NCI-H2227 (cell line): ENCODE measurements around the gene CHTF8.

Experiments
- DNase-seq: peaks from one replicate; lab custom pipeline; 2025; ENCODE audit not compliant: unreplicated experiment; lab: John Stamatoyannopoulos, UW

CHTF8 gene

GRCh38 chr16:69114346-69114975 is 17.9 kb downstream of the CHTF8 start:
- no peak for DNase-seq

GRCh38 chr16:69113216-69113615 is 19.2 kb downstream of the CHTF8 start:
- no peak for DNase-seq

GRCh38 chr16:69112285-69113129 is 19.9 kb downstream of the CHTF8 start:
- peak; percentile 31 for DNase-seq

- DNase-seq, result no peak
Observed at GRCh38 chr16:69111876-69112230, 20.5 kb downstream of the CHTF8 start.

GRCh38 chr16:69111216-69111875 is 21.0 kb downstream of the CHTF8 start:
- DNase-seq, result no peak

- DNase-seq, result no peak
Observed at GRCh38 chr16:69110406-69110805, 22.0 kb downstream of the CHTF8 start.

GRCh38 chr16:69109486-69110270 is 22.7 kb downstream of the CHTF8 start:
- no peak for DNase-seq

GRCh38 chr16:69108905-69109252 is 23.5 kb downstream of the CHTF8 start:
- no peak for DNase-seq

GRCh38 chr16:69108064-69108904 is 24.1 kb downstream of the CHTF8 start:
- peak; percentile 17 for DNase-seq

- peak; percentile 33 for DNase-seq
Observed at GRCh38 chr16:69107316-69107962, 24.9 kb downstream of the CHTF8 start.

GRCh38 chr16:69106491-69107315 is 25.7 kb downstream of the CHTF8 start:
- DNase-seq, result peak; percentile 48

GRCh38 chr16:69105501-69106361 is 26.7 kb downstream of the CHTF8 start, which contains the start of gene HAS3:
Gene HAS3, plus strand, starts transcription at chr16:69105653. Its CDS starts 3,743 bp downstream, at chr16:69109396.
- peak; percentile 76 for DNase-seq

- DNase-seq, result peak; percentile 29
Observed at GRCh38 chr16:69100071-69100691, 32.2 kb downstream of the CHTF8 start.

- no peak for DNase-seq
Observed at GRCh38 chr16:69095193-69095592, 37.2 kb downstream of the CHTF8 start.

- no peak for DNase-seq
Observed at GRCh38 chr16:69094501-69094900, 37.9 kb downstream of the CHTF8 start.

GRCh38 chr16:69093974-69094373 is 38.4 kb downstream of the CHTF8 start:
- DNase-seq, result peak; percentile 22

- DNase-seq, result peak; percentile 49
Observed at GRCh38 chr16:69089091-69089910, 43.1 kb downstream of the CHTF8 start.
